GM12872 (cell line): ENCODE results near the gene CEP63.

Experiments
- TF ChIP-seq, protein P1 (sequence below): IDR thresholded peaks from 3 replicates; pipeline ENCODE4 v1.5.1; 2011; ENCODE audit warnings: low read depth, mild to moderate bottlenecking, low read length, moderate library complexity; ENCODE audit not compliant: insufficient read depth

CEP63 gene

DNA sequence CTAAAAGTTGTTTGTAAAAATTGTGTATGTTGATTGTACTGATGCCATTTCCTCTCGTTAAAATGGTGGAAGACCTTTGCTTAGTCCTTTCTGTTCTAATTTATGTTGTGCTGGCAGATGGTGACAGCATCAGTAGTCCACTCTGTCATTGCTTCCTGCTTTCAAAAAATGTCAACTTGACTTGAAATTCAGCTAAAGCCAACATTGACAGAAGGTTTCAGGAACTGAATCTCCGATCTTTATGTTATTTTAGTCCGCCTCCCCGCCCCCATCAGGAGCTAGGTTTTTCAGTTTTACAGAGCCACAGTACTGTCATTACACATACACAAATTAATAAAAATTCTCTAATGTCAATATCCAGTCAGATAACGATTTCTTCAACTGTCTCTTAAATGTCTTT is 1.5 kb downstream of the CEP63 start:
- TF ChIP-seq, protein P1, sequence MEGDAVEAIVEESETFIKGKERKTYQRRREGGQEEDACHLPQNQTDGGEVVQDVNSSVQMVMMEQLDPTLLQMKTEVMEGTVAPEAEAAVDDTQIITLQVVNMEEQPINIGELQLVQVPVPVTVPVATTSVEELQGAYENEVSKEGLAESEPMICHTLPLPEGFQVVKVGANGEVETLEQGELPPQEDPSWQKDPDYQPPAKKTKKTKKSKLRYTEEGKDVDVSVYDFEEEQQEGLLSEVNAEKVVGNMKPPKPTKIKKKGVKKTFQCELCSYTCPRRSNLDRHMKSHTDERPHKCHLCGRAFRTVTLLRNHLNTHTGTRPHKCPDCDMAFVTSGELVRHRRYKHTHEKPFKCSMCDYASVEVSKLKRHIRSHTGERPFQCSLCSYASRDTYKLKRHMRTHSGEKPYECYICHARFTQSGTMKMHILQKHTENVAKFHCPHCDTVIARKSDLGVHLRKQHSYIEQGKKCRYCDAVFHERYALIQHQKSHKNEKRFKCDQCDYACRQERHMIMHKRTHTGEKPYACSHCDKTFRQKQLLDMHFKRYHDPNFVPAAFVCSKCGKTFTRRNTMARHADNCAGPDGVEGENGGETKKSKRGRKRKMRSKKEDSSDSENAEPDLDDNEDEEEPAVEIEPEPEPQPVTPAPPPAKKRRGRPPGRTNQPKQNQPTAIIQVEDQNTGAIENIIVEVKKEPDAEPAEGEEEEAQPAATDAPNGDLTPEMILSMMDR, result no peak

DNA sequence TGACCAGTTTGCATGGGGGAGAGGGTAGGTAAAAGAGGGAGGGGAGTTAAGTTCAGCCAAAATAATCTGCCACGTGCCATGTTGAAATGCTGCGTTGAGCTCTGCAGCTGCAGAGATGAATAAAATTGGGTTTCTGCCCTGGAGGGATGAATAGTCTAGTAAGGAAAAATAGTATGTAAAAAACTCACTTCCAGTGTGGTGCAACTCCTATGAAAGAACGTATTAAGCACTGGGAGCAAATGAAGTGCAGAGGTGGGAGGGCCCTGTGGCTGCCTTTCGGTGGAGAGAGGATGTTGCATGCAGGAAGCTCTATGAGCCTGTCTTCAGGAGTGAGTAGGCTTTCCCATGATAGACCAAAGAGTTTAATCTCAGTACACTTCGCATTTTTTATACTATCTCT is 8.6 kb downstream of the CEP63 start:
- TF ChIP-seq, protein P1, result no peak

DNA sequence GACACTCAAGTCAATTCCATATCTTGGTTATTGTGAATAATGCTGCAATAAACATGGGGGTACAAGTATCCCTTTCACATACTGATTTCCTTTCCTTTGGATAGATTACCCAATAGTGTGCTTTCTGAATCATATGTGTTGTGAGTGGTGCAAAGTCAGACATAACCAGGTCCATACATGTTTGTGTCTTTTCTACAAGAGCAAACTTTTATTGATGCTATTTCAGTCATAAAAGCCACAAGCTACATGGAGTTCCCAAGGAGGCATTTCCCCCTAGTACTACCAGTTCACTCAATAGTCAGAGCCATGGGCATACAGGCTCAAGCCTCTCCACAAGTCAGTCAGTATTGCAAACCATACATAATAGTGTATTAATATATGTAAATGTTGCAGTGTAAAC is 10.1 kb downstream of the CEP63 start:
- TF ChIP-seq, protein P1, result no peak

DNA sequence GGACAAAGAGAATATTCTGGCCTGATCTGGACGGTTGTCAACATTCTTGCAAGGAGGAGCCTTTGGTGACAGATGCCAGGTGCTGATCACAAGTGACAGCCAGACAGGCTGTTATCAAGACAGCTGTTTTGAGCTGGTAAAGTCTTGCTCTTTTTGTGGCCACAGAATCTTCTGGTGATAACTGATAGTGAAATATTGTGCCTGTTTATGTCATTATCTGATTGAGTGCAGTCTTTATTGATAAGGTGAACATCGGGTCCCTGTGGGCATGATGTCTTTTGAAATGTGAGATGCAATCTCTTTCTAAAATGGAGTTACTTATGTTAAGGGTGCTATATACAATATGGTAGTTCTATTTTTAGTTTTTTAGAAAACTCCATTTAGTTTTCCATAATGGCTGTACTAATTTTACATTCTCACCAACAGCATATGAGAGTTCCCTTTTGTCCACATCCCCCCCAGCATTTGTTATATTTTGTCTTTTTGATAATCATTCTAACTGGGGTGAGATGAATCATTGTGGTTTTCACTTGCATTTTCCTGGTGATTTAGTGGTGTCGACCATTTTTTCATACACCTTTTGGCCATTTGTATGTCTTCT is 10.7 kb downstream of the CEP63 start:
- TF ChIP-seq, protein P1, result no peak

DNA sequence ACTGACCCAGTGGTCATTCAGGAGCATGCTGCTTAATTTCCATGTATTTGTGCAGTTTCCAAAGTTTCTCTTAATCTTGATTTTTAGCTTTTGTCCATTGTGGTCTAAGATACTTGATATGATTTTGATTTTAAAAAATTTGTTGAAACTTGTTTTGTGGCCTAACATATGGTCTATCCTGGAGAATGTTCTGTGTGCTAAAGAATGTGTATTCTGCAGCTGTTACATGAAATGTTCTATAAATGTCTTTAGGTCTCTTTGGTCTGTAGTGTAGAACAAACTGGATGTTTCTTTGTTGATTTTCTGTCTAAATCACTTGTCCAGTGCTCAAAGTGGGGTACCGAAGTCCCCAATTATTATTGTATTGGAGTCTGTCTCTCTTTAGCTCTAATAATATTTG is 17.4 kb downstream of the CEP63 start:
- TF ChIP-seq, protein P1, result no peak

DNA sequence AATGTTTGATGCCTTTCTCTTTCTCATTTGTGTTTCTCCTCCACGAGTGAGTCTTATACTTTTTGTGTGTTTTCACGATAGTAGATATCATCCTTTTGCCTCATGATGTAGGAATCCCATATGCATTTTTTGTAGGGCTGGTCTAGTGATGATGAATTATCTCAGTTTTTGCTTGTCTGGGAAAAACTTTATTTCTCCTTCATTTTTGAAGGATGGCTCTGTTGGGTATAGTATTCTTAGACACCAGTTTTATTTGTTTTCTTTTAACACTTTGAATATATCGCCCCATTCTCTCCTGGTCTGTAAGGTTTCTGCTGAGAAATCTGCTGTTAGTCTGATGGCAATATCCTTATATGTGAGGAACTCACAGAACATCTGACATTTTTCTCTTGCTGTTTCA is 18.3 kb downstream of the CEP63 start:
- TF ChIP-seq, protein P1, result no peak

DNA sequence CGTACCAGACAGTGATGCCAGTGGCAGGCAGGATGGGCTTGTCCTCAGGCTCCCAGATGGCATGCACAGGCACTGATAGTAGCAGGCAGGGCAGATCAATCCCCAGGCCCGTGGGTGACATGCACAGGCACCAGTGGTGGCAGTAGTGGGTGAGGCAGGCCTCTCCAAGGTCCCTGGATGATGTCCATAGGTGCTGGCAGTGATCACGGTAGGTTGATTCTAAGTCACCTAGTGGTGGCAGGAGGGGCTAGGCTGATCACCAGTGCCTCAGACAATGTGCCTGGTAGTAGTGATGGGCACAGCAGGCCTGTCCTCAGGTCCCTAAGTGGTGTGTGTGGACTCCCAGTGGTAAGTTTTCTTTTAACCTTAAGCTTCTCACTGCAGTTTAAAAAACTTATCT is 19.6 kb downstream of the CEP63 start:
- TF ChIP-seq, protein P1, result no peak
